Activated T-cell treated with anti-CD3 and anti-CD28 coated beads for 1 hour (primary cell): Measurements from ENCODE around the gene YIPF1.
A peak's percentile ranks its signal among the peaks of the same experiment; 100 is the strongest.

Experiments
- DNase-seq: peaks from one replicate; pipeline ENCODE4 v3.0.0-alpha.2; 2020; ENCODE audit warnings: low read depth

The YIPF1 gene

GRCh38 chr1:53889304-53890298, at the start of gene YIPF1:
Gene YIPF1 (minus strand): TSS chr1:53889797. CDS start chr1:53888937, 860 bp downstream.
- DNase-seq: peak; percentile 75

DNA sequence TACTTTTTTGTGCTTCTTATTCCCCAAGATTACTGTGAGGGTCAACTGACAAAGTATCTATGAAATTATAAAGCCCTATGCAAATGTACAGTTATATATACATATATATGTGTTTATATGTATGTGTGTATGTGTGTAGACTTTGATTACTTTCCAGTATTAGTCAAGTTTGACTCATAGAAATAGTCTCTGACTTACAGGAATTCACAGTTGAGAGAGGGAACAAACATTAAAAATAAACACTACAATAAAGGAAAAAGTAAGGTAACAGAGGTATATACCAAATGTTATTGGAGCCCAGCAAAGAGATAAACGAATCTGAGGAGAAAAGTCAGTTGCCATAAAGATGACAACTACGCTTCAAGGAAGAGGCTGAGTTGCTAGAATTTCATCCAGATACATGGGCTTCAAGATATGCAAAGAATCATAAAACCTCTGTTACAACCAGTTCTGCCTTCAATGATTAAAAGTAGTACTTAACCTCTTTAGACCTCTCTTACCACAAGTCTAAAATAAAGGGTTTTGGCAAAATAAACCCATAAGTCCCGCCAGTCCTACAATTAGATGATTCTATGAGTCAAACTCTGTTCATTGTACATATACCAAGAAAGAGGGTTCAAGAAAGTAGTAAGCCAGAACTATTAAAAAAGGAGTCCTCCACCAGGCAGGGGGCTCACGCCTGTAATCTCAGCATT, 48.7 kb upstream of the YIPF1 start:
- no peak for DNase-seq

- DNase-seq: no peak
Measured at GRCh38 chr1:53936430-53936829, 46.8 kb upstream of the YIPF1 start.

GRCh38 chr1:53934170-53934765, 44.7 kb upstream of the YIPF1 start:
- DNase-seq: no peak

DNA sequence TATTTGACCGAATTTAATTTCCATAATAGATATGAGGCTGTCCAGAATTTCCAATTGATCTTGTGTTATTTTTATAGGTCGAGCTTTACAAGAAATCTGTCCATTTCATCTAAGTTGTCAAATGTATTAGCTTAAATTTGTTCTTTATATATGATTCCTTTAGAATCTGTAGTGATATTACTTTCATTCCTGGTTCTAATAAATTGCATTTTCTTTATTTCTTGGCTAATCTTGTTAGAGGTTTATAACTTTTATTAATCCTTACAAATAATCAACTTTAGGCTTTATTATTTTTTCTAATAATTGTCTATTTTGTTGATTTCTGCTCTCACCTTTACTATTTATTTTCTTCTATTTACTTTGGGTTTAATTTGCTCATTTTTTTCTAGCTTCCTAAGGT, 41.9 kb upstream of the YIPF1 start:
- no peak for DNase-seq

DNA sequence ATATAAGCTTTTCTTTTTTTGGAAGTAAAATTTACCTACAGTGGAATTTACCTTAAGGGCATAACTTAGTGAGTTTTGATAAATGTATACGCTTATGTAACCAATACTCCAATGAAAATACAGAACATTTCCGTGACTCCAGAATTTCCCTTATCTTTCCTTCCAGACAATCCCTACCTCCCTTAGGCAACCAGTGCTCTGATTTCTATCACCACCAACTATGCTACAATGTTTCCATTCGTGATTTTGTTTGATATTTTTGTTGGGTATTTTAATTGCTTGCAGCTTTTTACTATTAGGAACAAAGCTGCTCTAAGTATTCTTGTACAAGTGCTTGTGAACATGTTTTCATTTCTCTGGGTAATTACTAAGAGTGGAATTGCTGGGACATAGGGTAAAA, 41.3 kb upstream of the YIPF1 start:
- DNase-seq: no peak

DNA sequence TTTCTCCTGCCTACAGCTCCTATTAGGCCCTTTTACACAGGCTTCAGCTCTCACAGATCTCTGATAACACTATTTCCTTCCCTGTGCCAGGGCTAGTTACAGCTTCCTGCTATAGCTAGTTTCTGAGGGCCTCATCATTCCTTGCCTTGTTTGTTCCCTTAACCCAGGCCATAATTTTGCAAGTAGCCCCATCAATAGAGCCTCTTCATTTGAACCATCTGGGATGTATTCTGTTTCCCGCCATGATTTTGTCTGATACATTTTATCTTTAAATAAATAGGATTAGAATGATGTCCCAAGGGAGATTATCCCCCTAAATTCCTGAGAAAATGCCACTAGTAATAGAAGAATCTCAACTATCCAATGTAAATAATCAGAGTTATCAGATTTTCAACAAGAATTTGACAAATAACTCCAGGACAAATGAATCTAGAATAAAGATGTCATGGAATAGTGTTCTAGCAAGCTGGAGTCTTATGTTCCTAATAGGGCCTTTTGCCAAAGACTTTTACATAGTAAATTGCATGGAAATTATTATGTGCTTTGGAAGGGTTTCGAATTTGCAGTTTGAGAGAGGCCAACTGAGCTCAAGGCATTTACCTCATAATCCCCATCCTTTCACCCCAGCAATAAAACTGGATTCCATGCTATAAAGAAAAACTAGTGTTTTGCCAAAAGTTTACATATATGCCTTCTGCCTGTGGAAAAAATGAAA, 39.8 kb upstream of the YIPF1 start:
- DNase-seq: no peak

DNA sequence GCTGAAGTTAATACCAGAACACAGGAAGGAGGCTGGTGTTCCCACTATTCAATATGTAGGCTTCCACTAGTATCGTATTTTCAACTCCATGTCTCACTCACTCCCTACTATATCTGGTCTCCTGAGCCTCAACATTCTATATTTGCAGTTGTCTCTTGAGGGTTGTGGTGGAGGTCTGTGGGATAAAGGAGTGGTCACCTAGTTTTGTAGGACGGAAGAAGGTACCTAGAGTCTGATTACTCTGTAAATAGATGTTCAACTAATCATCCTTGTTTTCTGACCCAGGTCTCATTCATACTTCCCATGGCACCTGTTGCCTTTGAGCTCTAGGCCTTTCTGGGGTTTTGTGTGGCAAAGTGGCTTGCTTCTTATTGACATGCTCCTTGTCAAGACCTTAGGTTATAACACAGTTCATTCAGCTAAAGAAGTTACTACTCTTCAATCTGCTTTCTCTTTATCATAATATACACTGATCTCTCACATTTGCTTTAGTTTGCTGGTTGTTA, 37.8 kb upstream of the YIPF1 start:
- no peak for DNase-seq

DNA sequence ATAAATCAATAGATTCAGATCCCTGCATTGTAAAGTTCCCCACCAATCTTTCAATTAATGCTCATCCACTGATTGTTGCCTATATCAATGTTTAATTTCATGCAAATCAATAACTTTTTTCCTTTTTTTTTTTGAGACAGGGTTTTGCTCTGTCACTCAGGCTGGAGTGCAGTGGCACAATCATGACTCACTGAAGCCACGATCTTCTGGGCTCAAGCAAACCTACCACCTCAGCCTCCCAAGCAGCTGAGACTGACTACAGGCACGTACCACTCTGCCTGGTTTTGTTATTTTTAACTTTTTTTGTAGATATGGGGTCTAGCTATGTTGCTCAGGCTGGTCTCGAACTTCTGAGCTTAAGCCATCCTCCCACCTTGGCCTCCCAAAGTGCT, 30.1 kb upstream of the YIPF1 start:
- DNase-seq: no peak

GRCh38 chr1:53918343-53918742, 28.7 kb upstream of the YIPF1 start:
- no peak for DNase-seq

DNA sequence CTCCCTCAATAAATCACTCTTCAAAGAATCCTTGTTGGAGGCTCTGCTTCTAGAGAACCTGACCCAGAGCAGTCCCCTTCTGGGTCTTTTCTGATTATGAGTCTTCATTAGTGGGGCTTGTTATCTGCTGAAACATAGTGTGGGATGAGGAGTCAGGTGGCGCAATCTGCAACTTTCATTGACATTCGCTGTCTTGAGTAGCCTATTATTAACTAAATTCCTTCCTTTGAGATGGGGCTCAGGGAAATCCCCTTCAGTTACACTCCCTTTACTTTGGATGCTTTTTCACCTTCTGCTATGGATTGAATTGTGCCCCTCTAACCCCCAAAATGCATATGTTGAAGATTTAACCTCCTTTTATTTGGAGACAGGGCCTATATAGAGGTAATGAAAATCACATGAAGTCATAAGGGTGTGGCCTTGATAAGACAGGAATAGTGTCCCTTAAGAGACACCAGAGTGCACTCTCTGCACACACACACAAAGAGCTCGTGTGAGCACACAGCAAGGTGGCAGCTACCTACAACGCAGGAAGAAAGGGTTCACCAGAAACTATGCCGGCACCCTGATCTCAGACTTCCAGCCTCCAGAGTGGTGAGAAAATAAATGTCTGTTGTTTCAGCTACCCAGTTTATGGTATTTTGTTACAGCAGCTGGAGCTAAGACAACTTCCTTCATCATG, 23.9 kb upstream of the YIPF1 start:
- DNase-seq: no peak

GRCh38 chr1:53911442-53911841, 21.8 kb upstream of the YIPF1 start:
- no peak for DNase-seq

DNA sequence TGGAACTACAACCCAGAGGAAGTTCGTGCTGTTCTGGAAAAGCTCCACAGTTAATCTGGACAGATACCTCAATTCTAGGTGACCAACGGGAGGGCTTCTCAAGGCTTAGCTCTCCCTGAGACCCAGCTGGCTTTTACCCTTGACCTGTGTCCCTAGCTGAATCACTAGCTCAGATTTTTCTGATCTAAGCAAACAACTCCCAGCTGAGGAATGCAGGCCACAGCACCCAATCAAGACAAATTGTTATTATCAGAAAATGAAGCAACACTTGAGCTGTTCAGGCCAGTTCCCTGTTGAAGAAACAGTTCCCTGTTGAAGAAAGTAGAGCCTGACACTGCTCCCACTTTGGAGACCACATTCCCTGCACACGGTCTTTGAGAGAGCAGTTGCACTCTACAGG, 20.3 kb upstream of the YIPF1 start:
- no peak for DNase-seq

- DNase-seq: no peak
Measured at GRCh38 chr1:53906121-53906520, 16.5 kb upstream of the YIPF1 start.

DNA sequence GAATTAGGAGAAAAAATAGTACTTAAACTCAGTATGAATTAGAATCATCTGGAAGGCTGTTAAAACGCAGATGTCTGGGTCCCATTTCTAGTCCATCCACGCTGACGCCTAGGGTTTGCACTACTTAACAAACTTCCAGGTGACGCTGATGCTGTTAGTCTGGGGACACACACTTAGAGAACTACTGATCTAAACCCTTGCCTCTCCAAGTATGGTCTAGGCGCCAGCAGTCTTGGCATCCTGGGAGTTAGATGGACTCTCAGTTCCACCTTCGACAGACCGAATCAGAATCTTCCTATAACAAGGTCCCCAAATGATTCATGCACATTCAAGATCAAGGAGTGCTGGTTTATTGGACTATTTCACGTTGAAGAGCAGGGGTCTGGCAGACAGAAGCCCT, 15.9 kb upstream of the YIPF1 start:
- DNase-seq: no peak

DNA sequence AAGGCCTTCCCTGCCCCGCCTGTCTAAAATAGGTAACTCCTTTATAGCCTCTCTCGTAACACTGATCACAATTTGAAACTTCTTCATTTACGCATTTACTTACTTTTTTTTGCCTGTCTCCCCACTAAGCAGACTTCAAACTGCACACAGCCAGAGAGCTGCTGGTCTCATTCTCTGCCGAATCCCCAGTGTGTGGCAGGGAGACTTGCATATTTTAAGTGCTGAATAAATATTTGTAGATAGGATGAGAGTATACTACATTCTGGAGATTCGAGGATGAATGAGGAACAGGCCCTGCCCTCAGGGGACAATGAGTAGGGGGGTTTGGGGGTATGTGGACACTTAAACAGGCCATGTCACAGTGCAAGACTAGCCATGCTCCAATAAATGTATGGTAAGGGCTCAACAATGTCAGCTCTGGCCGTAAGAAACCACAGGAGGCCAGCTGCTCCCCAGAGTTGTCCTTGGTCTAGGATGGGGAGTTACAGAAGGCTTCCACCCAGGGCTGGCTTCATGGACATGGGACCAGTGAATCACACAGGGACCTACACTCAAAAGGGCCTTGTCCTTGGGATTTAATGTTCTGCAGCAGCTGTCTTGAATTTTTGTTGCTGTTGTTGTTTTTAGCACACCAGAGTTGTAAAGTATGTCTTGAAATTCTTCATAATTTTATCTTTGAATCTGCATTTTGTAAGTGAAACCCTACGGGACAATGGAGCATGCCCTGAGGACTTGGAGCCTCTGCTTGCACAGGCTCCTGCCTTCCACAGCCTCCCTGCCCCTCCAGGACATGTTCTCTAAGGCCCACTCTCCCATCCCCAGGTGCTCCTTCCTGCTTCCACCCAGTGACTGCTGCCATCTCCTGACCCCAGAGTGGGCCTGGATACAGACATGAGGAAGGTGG, 12.9 kb upstream of the YIPF1 start:
- DNase-seq: no peak

- no peak for DNase-seq
Measured at GRCh38 chr1:53899708-53900107, 10.1 kb upstream of the YIPF1 start.

- DNase-seq: no peak
Measured at GRCh38 chr1:53899206-53899628, 9.6 kb upstream of the YIPF1 start.

GRCh38 chr1:53896635-53897229, 7.1 kb upstream of the YIPF1 start:
- DNase-seq: no peak

DNA sequence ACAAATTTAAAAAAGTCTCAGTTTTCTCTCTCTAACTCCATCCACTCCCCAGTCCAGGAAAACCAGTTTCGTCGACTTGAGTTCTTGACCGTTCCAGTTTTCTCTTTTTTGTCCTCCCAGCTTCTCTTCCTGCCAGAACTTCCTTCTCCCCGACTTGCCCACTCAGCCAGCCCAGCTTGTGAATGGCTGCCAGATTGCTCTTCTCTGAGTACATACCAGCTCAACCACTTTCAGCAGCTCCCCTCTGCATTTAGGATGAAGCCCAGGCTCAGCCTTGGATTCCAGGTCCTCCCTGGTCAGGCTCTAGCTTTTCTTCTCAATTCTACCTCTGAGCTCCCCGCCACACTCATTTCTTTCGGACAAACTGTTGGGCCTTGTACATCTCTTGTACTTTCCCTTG, 5.8 kb upstream of the YIPF1 start:
- no peak for DNase-seq
